ENCODE data around the gene TSPAN5.

The TSPAN5 gene

GRCh38 chr4:98646422-98646821, 12.0 kb downstream of the TSPAN5 start:
- no peak for DNase-seq (ENCODE audit: low read depth in 1 of 2, low spot score in 1 of 2)

DNA sequence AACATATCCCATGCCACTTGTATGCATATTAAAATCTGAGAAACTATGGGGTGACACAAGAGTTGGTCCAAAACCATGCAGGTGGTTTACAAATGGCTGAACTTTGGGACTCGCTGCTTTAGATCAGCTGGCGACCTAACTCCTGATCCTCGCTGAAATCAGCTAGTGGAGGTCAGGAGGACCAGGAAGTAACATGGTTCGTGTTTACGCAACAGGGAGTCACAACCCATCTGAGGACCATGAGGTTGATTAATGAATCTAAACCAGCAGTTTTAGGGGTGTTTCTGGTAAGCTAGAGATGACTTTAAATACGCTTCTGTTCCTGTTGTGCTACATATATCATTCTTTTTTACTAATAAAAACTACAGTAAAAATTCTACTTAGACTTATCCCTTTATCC, 12.9 kb downstream of the TSPAN5 start:
- no peak for DNase-seq (ENCODE audit: low read depth in 1 of 2, low spot score in 1 of 2)

DNA sequence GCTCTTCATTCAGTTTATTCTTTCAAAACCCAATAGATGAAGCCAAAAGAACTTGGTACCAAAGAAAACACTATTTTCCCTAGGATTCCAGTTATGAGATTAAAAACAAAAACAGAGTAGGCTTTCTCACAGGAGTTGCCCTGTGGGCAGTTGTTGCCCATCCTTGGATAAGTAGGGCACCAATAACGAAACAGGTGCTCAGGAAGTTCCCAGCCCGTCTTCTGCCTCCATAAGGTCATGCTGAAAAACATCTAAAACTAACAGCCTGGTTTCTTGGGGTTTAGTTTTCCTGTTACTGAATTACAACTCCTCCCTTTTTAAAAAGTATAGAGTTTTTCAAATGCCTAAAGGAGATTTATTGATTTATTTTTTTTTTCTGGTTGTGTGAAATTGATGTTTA, 14.7 kb downstream of the TSPAN5 start:
- no peak for DNase-seq (ENCODE audit: low read depth in 1 of 2, low spot score in 1 of 2)

GRCh38 chr4:98642991-98643426, 15.4 kb downstream of the TSPAN5 start:
- DNase-seq (ENCODE audit: low read depth in 1 of 2, low spot score in 1 of 2), result no peak

DNA sequence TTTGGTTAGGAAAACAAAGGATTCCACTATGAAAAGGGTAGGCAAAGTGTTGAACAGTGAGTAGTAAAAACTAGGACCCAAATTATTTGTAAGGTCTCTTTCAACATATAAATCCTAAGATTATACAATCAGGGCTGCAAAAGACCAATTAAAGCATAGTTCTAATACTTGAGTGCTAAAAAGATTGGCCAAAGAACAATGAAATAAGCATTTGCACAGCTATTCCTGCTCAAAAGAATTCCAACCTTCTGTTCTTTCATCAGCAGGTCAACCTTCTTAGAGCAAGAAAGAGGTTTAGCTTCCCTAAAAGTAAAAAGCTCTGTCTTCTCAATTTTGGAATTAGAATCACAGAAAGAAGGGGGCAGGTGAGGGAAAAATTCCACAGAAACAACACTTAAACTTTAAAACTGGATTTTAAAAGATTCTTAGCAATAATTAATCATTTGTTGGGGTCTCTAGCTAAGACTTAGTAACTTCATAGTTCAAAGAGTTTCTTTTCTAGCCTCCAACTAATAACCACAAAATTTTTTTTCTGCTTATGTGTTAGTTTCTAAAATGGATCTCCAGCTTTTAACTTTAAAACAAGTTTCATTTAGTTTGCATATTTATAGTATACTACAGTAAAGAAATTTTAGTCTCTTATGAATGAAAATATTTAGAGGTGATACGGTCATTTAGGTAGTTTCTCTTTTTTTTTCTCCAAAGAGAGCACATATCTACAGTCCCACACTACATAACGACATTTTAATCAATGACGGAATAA, 16.3 kb downstream of the TSPAN5 start:
- no peak for DNase-seq (ENCODE audit: low read depth in 1 of 2, low spot score in 1 of 2)

DNA sequence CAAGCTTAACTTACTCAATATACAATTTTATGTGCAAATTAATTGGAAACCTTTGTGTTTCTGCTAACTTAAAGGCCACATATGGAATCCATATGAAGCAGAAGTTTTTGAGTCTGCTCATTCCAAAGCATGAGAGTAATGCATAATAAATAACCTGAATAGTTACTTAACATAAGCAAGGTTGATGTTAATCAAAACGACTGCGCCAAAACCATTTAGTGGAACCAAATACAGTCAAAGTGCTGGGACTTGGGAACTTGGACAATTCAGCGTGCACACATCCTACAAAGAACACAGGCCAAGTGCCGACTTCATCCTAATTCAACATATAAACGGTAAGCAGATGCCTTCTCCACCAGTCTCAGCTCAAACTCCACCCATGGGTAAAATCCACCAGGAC, 17.0 kb downstream of the TSPAN5 start:
- no peak for DNase-seq (ENCODE audit: low read depth in 1 of 2, low spot score in 1 of 2)

- DNase-seq (ENCODE audit: low read depth in 1 of 2, low spot score in 1 of 2), result no peak
Observed at GRCh38 chr4:98639523-98639922, 18.9 kb downstream of the TSPAN5 start.

DNA sequence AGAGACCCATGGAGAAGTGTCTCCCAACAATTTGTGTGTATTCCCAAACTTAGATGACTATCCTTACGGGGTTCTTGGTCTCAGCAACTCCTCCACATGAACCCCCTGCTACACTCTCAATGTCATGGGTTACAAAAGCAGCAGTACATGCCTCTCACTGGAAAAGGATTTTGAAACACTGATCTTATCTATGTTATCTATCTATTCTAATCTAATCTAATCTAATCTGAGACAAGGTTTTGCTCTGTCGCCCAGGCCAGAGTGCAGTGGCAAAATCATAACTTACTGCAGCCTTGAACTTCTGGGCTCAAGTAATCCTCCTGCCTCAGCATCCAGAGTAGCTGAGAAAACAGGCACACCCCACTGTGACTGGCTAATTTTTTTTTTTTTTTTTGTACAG, 19.3 kb downstream of the TSPAN5 start:
- DNase-seq (ENCODE audit: low read depth in 1 of 2, low spot score in 1 of 2), result no peak

- no peak for DNase-seq (ENCODE audit: low read depth in 1 of 2, low spot score in 1 of 2)
Observed at GRCh38 chr4:98638661-98639060, 19.8 kb downstream of the TSPAN5 start.

- no peak for DNase-seq (ENCODE audit: low read depth in 1 of 2, low spot score in 1 of 2)
Observed at GRCh38 chr4:98634061-98634460, 24.4 kb downstream of the TSPAN5 start.

- DNase-seq (ENCODE audit: low read depth in 1 of 2, low spot score in 1 of 2), result no peak
Observed at GRCh38 chr4:98633159-98633558, 25.3 kb downstream of the TSPAN5 start.

- DNase-seq (ENCODE audit: low read depth in 1 of 2, low spot score in 1 of 2), result no peak
Observed at GRCh38 chr4:98632258-98632657, 26.2 kb downstream of the TSPAN5 start.

- DNase-seq (ENCODE audit: low read depth in 1 of 2, low spot score in 1 of 2), result no peak
Observed at GRCh38 chr4:98631506-98631905, 26.9 kb downstream of the TSPAN5 start.

GRCh38 chr4:98630737-98631454, 27.5 kb downstream of the TSPAN5 start:
- DNase-seq (ENCODE audit: low read depth in 1 of 2, low spot score in 1 of 2), result no peak

GRCh38 chr4:98627531-98628257, 30.7 kb downstream of the TSPAN5 start:
- DNase-seq (ENCODE audit: low read depth in 1 of 2, low spot score in 1 of 2), result no peak

GRCh38 chr4:98626350-98626749, 32.1 kb downstream of the TSPAN5 start:
- DNase-seq (ENCODE audit: low read depth in 1 of 2, low spot score in 1 of 2), result no peak

DNA sequence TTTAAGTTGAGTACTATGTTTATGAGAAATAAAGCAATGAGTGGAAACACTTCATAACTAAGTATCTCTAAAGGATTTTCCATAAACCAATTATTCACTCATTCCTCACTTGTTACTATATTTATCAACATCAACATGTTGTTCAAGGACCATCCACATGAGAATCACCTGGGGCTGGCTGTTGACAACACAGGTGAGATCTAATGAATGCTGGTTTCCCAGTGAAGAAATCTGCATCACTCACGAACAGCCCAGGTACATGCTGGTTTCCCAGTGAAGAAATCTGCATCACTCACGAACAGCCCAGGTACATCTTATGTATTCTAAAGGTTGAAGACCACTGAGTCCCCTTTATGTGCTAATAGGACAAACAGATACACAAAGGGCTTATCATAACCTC, 32.5 kb downstream of the TSPAN5 start:
- no peak for DNase-seq (ENCODE audit: low read depth in 1 of 2, low spot score in 1 of 2)

- no peak for DNase-seq (ENCODE audit: low read depth in 1 of 2, low spot score in 1 of 2)
Observed at GRCh38 chr4:98625399-98625798, 33.0 kb downstream of the TSPAN5 start.

GRCh38 chr4:98624642-98625041, 33.8 kb downstream of the TSPAN5 start:
- DNase-seq (ENCODE audit: low read depth in 1 of 2, low spot score in 1 of 2), result no peak

DNA sequence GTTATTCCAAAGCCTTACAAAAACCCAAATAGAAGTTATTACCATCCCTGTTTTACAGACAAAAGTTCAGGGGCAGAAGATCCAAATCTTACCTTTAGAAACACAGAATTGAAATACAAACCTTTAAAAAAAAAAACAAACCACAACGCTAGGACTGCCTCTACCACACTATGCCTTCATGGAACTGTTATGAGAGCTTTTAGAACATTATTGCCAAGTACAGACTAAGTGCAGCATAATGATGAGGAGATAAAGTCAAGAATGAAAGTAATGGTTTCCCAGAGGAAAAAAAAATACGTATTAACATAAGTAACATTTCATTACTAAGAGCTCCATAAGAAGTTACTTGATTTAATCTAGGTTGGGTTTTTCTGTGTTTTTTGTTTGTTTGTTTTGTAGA, 34.3 kb downstream of the TSPAN5 start:
- no peak for DNase-seq (ENCODE audit: low read depth in 1 of 2, low spot score in 1 of 2)

- no peak for DNase-seq (ENCODE audit: low read depth in 1 of 2, low spot score in 1 of 2)
Observed at GRCh38 chr4:98623126-98623802, 35.1 kb downstream of the TSPAN5 start.

All from activated CD4-positive, alpha-beta T cell treated with anti-CD3 and anti-CD28 coated beads, Interleukin-2, amount 50 U/mL, for 24 hours (primary cell).